Endothelial cell of umbilical vein (primary cell): Measurements from ENCODE around the gene MICALL1. TPM values are rescaled to one million over a fixed set of nuclear protein-coding genes. Genes with fewer than 3 reads are reported as not detected.

Experiments
- BruUV-seq: library from RNA; stranded (reverse); fragments of 400-500 nt; replicated peaks from 2 replicates; lab custom pipeline; 2021; lab: Mats Ljungman, UMichigan
- CTCF ChIA-PET: fragments of 300-600, 350-600 bp; sonication (Branson Sonifier 250); formaldehyde crosslinking; loops from one replicate; lab custom pipeline; 2021; ENCODE audit warnings: antibody characterized with exemption, inconsistent platforms; lab: Charles Lee
- POLR2A ChIA-PET: fragments of 300-600, 350-600 bp; sonication (Branson Sonifier 250); formaldehyde crosslinking; loops from one replicate; lab custom pipeline; 2021; ENCODE audit warnings: antibody characterized with exemption, inconsistent platforms; lab: Charles Lee
- DNase-seq: peaks from one replicate; pipeline ENCODE4 v3.0.0-alpha.2; 2011; ENCODE audit warnings: low read depth, low spot score
- FAIRE-seq: peaks from 2 replicates; lab custom pipeline; 2011; peaks lifted over from hg19 to GRCh38; lab: Jason Lieb, UNC
- H2AFZ ChIP-seq: 2 replicates; pipeline ENCODE4 v1.6.0; 2012; ENCODE audit warnings: low read depth, low read length, control low read depth, inconsistent platforms
- H3K27ac ChIP-seq: 2 replicates; pipeline ENCODE4 v1.5.1; 2011; ENCODE audit warnings: low read depth, mild to moderate bottlenecking, control low read depth, low read length, moderate library complexity; ENCODE audit not compliant: insufficient read depth
- H3K27me3 ChIP-seq, 2 experiments: 2 replicates each; pipeline versions ENCODE4 v1.6.0 to v1.6.1; 2011; ENCODE audit warnings: low read length in 2 of 2, mixed read lengths in 1 of 2; ENCODE audit not compliant: control insufficient read depth in 2 of 2, insufficient read depth in 2 of 2
- H3K36me3 ChIP-seq, 2 experiments: 2 replicates in 1 of 2; 3 replicates in 1 of 2; pipeline ENCODE4 v1.5.1; 2011; ENCODE audit warnings: low read length in 2 of 2, mild to moderate bottlenecking in 1 of 2, moderate library complexity in 1 of 2; ENCODE audit not compliant: control insufficient read depth in 2 of 2, insufficient read depth in 2 of 2; ENCODE audit errors: extremely low read depth in 1 of 2
- H3K4me1 ChIP-seq: 3 replicates; pipeline ENCODE4 v1.5.1; 2011; ENCODE audit warnings: mild to moderate bottlenecking, low read length; ENCODE audit not compliant: control insufficient read depth, insufficient read depth; ENCODE audit errors: extremely low read depth
- H3K4me2 ChIP-seq: 2 replicates; pipeline ENCODE4 v1.6.1; 2011; ENCODE audit warnings: low read length, control low read depth, mixed read lengths; ENCODE audit not compliant: insufficient read depth
- H3K4me3 ChIP-seq, 3 experiments: fragments of 200-600 bp in 1 of 3; sonication (generic), shearing (Covaris generic) in 1 of 3; replicated peaks in 1 of 3; 2 replicates each; pipeline ENCODE4 v1.5.1; 2011 to 2016; ENCODE audit warnings: control low read depth in 3 of 3, low read length in 3 of 3, mild to moderate bottlenecking in 2 of 3, inconsistent platforms in 1 of 3, low read depth in 1 of 3, moderate library complexity in 1 of 3; ENCODE audit not compliant: insufficient read depth in 1 of 3
- H3K79me2 ChIP-seq: 2 replicates; pipeline ENCODE4 v1.6.0; 2012; ENCODE audit warnings: low read length, inconsistent platforms; ENCODE audit not compliant: control insufficient read depth, insufficient read depth
- H3K9ac ChIP-seq: replicated peaks from 2 replicates; pipeline ENCODE3; 2011; ENCODE audit warnings: low read length, control low read depth; ENCODE audit not compliant: insufficient read depth; ENCODE audit errors: extremely low read depth
- H3K9me1 ChIP-seq: replicated peaks from 3 replicates; pipeline ENCODE4 v1.6.0; 2011; ENCODE audit warnings: mild to moderate bottlenecking, low read length; ENCODE audit not compliant: control insufficient read depth, insufficient read depth; ENCODE audit errors: extremely low read depth
- H3K9me3 ChIP-seq: replicated peaks from 2 replicates; pipeline ENCODE4 v1.5.1; 2012; ENCODE audit warnings: low read length, inconsistent platforms; ENCODE audit not compliant: control insufficient read depth, insufficient read depth
- H4K20me1 ChIP-seq: replicated peaks from 2 replicates; pipeline ENCODE3; 2011; ENCODE audit warnings: mild to moderate bottlenecking, low read length; ENCODE audit not compliant: control insufficient read depth, insufficient read depth; ENCODE audit errors: extremely low read depth
- CTCF ChIP-seq, 2 donors: IDR thresholded peaks; 1 replicate in 1 of 2; 2 replicates in 1 of 2; pipeline ENCODE4 v1.5.1; 2011; ENCODE audit warnings: low read length in 2 of 2, mild to moderate bottlenecking in 2 of 2, moderate library complexity in 2 of 2, control low read depth in 1 of 2, inconsistent platforms in 1 of 2, low read depth in 1 of 2; ENCODE audit not compliant: insufficient read depth in 1 of 2; ENCODE audit errors: extremely low read depth in 1 of 2
- EZH2 ChIP-seq: IDR thresholded peaks from 2 replicates; pipeline ENCODE4 v1.6.1; 2012; ENCODE audit warnings: borderline replicate concordance, low read depth, mild to moderate bottlenecking, moderate library complexity, low read length, inconsistent platforms; ENCODE audit not compliant: severe bottlenecking
- FOS ChIP-seq: IDR thresholded peaks from 2 replicates; pipeline ENCODE4 v1.6.1; 2011; ENCODE audit warnings: mild to moderate bottlenecking, low read length, moderate library complexity, borderline replicate concordance; ENCODE audit not compliant: insufficient read depth
- GATA2 ChIP-seq: IDR thresholded peaks from 2 replicates; pipeline ENCODE4 v1.7.0; 2011; ENCODE audit warnings: low read depth, mild to moderate bottlenecking, moderate library complexity, mixed read lengths, low read length; ENCODE audit not compliant: insufficient read length, insufficient read depth
- JUN ChIP-seq: IDR thresholded peaks from 2 replicates; pipeline ENCODE4 v1.6.1; 2011; ENCODE audit warnings: borderline replicate concordance, low read depth; ENCODE audit not compliant: insufficient read length, insufficient read depth
- MYC ChIP-seq: IDR thresholded peaks from one replicate; pipeline ENCODE4 v1.6.1; 2011; ENCODE audit warnings: mild to moderate bottlenecking, low read depth, low read length
- POLR2A ChIP-seq: IDR thresholded peaks from 2 replicates; pipeline ENCODE4 v1.6.1; 2012; ENCODE audit warnings: low read depth, mild to moderate bottlenecking, control low read depth, low read length
- POLR2AphosphoS5 ChIP-seq: IDR thresholded peaks from 2 replicates; pipeline ENCODE4 v1.6.1; 2012; ENCODE audit warnings: low read depth, mild to moderate bottlenecking, control low read depth, low read length, moderate library complexity; ENCODE audit not compliant: insufficient read depth
- dilution Hi-C: fragments of 300-500 bp; cut with MboI; formaldehyde crosslinking; loops from one replicate; pipeline ENCODE4 v1.15.0; 2019; ENCODE audit warnings: low sequenced_read_pairs; ENCODE audit not compliant: extremely low pct_ligation_motif_present
- intact Hi-C: fragments of 100-400 bp; cut with micrococcal nuclease; formaldehyde crosslinking; loops from one replicate; pipeline ENCODE4 v1.10.0; 2022
- polyA plus RNA-seq, 4 experiments: library from polyadenylated mRNA; depleted of rRNA in 3 of 4; stranded (reverse) in 3 of 4; unstranded in 1 of 4; fragments of >200 nt; gene quantifications; 2 replicates each; pipeline versions ENCODE4 v1.2.1 to v1.2.3, GENCODE V29; 2011 to 2012; ENCODE audit warnings: missing spikeins in 1 of 4
- total RNA-seq: library from RNA; stranded (reverse); gene quantifications from 2 replicates; pipeline ENCODE4 v1.2.3, GENCODE V29; 2021
- TF ChIP-seq, protein P1 (sequence below): IDR thresholded peaks from 2 replicates; pipeline ENCODE4 v1.6.1; 2011; ENCODE audit not compliant: insufficient read depth, insufficient read length

Gene MICALL1
- total and polyA plus RNA-seq, 2 donors (not counting 3 experiments of a cell fraction or from before 2014, with no cell fraction given), result 23.9 to 66.9 TPM

DNA sequence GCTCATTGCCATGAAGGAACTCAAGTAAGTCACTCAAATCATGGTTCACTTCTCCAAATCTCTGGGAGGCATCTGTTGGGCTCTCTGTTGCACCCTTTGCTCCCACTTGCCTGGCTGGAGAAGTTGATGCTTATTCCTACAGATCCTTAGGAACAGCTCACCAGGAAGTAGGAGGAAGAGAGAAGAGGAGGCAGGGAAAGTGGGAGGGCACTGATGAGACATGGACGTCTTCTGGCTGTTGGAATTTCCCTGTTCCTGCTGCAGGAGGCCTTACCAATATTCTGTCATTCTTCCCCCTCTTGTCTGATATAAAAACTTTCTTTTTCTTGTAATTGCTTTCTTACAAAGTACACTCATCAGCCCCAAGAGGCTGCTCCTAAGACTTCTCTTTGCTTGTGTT, 61.0 kb downstream of the MICALL1 start:
- ChIA-PET POLR2A (no interaction called here), CTCF (interaction anchor here (0.9 to 4.0 kb wide), 3 partner anchors 65 to 104 kb away, joined by 3 to 66 read pairs (median 3); no protein-coding TSS in a partner anchor)
- no peaks in the 10 kb centered on the region for H3K4me1 ChIP-seq
- dilution Hi-C loops, result no loop called here
- no peaks in the 10 kb centered on the region for H4K20me1 ChIP-seq
- no peaks in the 10 kb centered on the region for H3K9me1 ChIP-seq
- H3K79me2 ChIP-seq, result peaks cover 2% of the 10 kb centered on the region
- H3K27ac ChIP-seq, result no peak overlapping the region
- H3K9ac ChIP-seq, result no peak overlapping the region
- H3K27me3 ChIP-seq, result no peaks in the 10 kb centered on the region
- no peak overlapping the region for H2AFZ ChIP-seq
- intact Hi-C loops, result no loop called here
- no peak overlapping the region for H3K4me2 ChIP-seq
- no peak for TF ChIP-seq POLR2A
- no peak overlapping the region for H3K4me3 ChIP-seq
- H3K9me3 ChIP-seq, result no peaks in the 10 kb centered on the region
- no TSS peak for BruUV-seq
- no peak for DNase-seq
- peaks cover 8 to 23% of the 10 kb centered on the region in 2 experiments for H3K36me3 ChIP-seq
- no peak for FAIRE-seq

DNA sequence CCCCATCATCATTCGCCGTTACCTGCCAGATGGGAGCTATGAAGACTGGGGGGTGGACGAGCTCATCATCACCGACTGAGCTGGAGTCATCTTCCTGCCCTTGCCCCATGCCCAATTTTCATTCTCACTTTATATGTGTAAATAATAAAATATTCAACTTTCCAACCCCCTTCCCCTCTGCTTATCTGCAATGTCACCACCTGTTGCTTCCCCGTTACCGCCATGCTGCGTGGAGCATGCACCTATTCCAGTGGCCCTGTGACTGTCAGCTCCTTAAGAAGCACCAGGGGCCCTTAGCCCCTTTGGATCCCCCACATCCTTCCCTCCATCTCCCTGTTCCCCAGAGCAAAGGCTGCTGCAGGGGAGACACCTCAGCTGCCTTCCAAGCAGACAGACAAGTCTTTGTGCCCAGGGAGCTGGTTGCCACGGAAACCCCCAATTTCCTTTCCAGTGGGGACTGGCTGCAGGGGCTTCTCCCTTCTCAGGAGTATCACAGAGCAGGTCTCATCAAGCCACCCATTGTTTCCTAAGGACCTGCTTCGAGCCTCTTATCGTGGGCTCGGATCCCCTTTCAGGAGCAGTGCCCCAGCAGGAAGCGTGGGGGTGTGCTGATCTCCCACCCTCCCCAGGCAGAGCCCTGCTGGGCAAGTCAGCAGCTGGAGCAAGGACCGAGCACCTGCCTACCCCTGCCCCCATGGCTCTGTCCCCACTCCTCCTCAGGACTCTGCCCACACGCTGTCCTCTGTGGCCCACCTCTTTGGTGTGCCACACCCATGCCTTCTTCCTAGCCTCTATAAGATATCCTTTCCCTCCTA, 61.7 kb downstream of the MICALL1 start:
- BruUV-seq, result no TSS peak
- Histone ChIP-seq H3K9me1 (no peaks in the 10 kb centered on the region), H4K20me1 (no peaks in the 10 kb centered on the region), H3K79me2 (peaks cover 2% of the 10 kb centered on the region), H3K4me3 (no peak overlapping the region), H3K36me3 (peaks cover 6 to 21% of the 10 kb centered on the region in 2 experiments), H3K4me1 (no peaks in the 10 kb centered on the region), H3K9ac (no peak overlapping the region), H3K27ac (no peak overlapping the region), H3K27me3 (no peaks in the 10 kb centered on the region), H3K4me2 (no peak overlapping the region), H3K9me3 (no peaks in the 10 kb centered on the region), H2AFZ (no peak overlapping the region)
- intact Hi-C loops (no loop called here), dilution Hi-C loops (no loop called here)
- TF ChIP-seq JUN (no peak), CTCF (IDR thresholded peaks at IDR 0.05; ENCODE audit: extremely low read depth in 1 of 2, insufficient read depth in 1 of 2, low read depth in 1 of 2, low read length in 2 of 2) (no peak), FOS (no peak), EZH2 (no peak), GATA2 (no peak), POLR2AphosphoS5 (no peak), MYC (no peak), POLR2A (no peak)
- TF ChIP-seq, protein P1, sequence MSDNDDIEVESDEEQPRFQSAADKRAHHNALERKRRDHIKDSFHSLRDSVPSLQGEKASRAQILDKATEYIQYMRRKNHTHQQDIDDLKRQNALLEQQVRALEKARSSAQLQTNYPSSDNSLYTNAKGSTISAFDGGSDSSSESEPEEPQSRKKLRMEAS, result no peak
- POLR2A ChIA-PET, result interaction anchor here (0.5 kb wide), 1 partner anchor 150 kb away, joined by 6 read pairs; no protein-coding TSS in a partner anchor
- CTCF ChIA-PET, result interaction anchor here (0.9 to 4.0 kb wide), 2 partner anchors 80 to 105 kb away, joined by 3 to 66 read pairs; no protein-coding TSS in a partner anchor
- DNase-seq (no peak), FAIRE-seq (no peak)
